Measurements from ENCODE around the gene HK1.

Gene HK1

DNA sequence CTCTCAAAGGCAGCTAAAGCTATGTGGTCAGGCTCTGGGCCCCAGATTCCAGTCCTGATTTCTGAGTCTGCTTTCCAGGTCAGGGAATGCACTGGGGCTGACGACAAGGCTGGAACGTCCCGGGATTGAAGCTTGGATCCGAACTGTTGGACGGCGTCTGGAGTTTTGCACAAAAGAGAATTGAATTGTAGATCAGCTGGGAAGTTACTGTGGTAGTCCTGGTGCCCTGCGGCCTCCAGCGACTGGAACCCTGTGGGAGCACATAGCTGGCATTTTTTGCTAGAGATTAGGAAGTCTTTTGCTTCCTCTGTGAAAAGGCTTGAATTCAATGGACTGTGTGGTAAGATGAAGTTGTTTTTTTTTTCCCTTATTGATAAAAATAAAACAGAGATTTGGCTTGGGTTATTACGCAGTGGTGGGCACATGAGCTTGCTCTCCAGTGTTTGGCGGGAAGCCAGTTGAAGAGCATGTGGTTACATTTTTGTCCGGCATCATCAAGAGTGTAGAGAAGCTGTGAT, at the start of gene HK1:
HK1 (plus strand) TSS at position 51 of the 518 bp plus-strand sequence.
- no peak for DNase-seq (ENCODE audit: low read depth)
- H3K4me3 ChIP-seq (ENCODE audit: low read depth, low read length): no peak within 1 kb of the TSS
- TF ChIP-seq POLR2A (IDR thresholded peaks at IDR 0.05; ENCODE audit: extremely low read depth, insufficient read length): no peak
- TF ChIP-seq, protein P1, sequence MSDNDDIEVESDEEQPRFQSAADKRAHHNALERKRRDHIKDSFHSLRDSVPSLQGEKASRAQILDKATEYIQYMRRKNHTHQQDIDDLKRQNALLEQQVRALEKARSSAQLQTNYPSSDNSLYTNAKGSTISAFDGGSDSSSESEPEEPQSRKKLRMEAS (IDR thresholded peaks at IDR 0.05; ENCODE audit: low read depth, low read length): no peak
- TF ChIP-seq, protein P2, sequence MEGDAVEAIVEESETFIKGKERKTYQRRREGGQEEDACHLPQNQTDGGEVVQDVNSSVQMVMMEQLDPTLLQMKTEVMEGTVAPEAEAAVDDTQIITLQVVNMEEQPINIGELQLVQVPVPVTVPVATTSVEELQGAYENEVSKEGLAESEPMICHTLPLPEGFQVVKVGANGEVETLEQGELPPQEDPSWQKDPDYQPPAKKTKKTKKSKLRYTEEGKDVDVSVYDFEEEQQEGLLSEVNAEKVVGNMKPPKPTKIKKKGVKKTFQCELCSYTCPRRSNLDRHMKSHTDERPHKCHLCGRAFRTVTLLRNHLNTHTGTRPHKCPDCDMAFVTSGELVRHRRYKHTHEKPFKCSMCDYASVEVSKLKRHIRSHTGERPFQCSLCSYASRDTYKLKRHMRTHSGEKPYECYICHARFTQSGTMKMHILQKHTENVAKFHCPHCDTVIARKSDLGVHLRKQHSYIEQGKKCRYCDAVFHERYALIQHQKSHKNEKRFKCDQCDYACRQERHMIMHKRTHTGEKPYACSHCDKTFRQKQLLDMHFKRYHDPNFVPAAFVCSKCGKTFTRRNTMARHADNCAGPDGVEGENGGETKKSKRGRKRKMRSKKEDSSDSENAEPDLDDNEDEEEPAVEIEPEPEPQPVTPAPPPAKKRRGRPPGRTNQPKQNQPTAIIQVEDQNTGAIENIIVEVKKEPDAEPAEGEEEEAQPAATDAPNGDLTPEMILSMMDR (IDR thresholded peaks at IDR 0.05; ENCODE audit: low read depth, low read length): no peak
- TF ChIP-seq MYC (IDR thresholded peaks at IDR 0.05; ENCODE audit: low read depth, low read length): no peak

DNA sequence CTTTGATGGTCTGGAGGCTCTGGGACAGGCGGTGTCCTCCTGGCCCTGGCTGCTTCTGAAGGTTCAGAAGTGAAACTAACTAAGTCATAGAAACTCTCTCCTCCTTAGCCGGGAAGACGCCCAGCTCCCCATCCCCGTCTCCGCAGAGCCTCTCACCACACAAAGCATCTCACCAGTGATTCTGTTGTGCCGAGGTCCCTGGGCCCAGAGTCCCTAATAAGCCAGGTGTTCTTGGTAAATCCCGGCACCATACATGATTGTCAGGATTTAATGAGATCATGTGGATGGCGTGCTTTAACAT, 48.7 kb upstream of the HK1 start:
- H3K4me3 ChIP-seq (ENCODE audit: low read depth, low read length): no peak overlapping the region
- TF ChIP-seq, protein P1 (IDR thresholded peaks at IDR 0.05; ENCODE audit: low read depth, low read length): no peak
- TF ChIP-seq, protein P2 (IDR thresholded peaks at IDR 0.05; ENCODE audit: low read depth, low read length): no peak
- TF ChIP-seq MYC (IDR thresholded peaks at IDR 0.05; ENCODE audit: low read depth, low read length) (no peak), POLR2A (IDR thresholded peaks at IDR 0.05; ENCODE audit: extremely low read depth, insufficient read length) (no peak)
- DNase-seq (ENCODE audit: low read depth): no peak

DNA sequence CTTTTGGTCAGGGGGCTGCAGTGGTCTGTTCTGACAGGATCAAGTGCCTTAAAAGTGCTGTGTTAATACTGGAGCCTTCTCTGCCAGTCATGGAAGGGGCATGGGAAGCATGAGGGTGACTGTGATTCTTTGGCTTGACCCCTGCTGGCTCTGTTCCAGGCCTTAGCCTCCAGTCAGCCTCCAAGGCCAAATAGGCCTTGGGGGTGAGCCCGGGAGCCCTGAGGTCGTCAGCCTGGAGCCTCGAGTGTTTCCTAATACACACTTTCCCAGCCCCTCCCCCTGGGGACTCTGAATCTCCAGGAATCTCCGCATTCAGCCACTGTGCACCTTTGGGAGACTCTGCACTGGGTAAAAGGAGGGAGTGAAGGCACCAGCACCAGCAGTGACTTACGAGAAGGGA, 48.2 kb upstream of the HK1 start:
- TF ChIP-seq MYC (IDR thresholded peaks at IDR 0.05; ENCODE audit: low read depth, low read length): no peak
- no peak for TF ChIP-seq POLR2A (IDR thresholded peaks at IDR 0.05; ENCODE audit: extremely low read depth, insufficient read length)
- TF ChIP-seq, protein P1 (IDR thresholded peaks at IDR 0.05; ENCODE audit: low read depth, low read length): no peak
- TF ChIP-seq, protein P2 (IDR thresholded peaks at IDR 0.05; ENCODE audit: low read depth, low read length): no peak
- no peak for DNase-seq (ENCODE audit: low read depth)
- H3K4me3 ChIP-seq (ENCODE audit: low read depth, low read length): no peak overlapping the region

DNA sequence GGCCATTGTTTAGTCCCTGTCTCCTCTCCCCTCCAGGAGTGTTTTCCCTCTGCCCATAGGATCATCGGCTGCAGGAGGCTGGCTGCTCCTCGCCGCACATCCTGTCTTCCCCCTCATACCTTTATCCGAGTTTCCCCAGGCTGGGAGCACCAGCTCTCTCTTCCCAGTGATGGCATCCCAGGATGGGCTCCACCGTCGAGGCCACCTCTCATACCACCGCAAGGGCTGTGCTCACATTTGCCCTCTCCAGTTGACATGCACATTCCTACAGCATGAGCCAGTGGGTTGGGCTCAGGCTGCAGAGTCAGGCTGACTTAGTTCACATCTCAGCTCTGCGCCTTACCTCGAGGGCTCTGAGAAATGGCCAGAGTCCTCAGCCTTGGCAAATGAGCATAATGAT, 46.0 kb upstream of the HK1 start:
- no peak for DNase-seq (ENCODE audit: low read depth)
- no peak overlapping the region for H3K4me3 ChIP-seq (ENCODE audit: low read depth, low read length)
- no peak for TF ChIP-seq MYC (IDR thresholded peaks at IDR 0.05; ENCODE audit: low read depth, low read length)
- TF ChIP-seq POLR2A (IDR thresholded peaks at IDR 0.05; ENCODE audit: extremely low read depth, insufficient read length): no peak
- TF ChIP-seq, protein P1 (IDR thresholded peaks at IDR 0.05; ENCODE audit: low read depth, low read length): no peak

DNA sequence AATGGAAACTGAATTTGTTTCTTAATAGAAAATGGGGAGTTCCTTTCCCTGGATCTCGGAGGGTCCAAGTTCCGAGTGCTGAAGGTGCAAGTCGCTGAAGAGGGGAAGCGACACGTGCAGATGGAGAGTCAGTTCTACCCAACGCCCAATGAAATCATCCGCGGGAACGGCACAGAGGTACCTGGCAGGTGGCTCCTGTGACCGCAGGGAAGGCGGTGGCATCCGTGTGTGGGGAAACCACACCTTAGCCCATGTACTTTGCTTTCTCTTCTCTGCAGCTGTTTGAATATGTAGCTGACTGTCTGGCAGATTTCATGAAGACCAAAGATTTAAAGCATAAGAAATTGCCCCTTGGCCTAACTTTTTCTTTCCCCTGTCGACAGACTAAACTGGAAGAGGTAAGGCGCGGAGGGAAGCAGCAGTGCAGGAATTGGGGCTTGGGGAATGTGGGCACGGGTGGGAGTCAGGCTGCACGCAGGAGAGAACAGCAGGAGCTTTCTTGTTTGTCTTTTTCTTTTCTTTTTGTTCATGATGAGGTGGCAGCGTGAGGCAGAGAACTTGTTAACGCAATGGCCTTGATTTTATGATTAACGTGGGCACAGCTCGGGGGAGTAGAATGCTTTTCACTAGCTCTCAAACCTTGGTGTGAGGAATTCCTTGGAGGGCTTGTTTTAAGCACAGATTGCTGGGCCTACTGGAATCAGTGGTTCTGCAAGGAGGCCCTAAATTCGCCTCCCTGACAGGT, 45.4 kb upstream of the HK1 start:
- no peak for DNase-seq (ENCODE audit: low read depth)
- H3K4me3 ChIP-seq (ENCODE audit: low read depth, low read length): no peak overlapping the region
- no peak for TF ChIP-seq MYC (IDR thresholded peaks at IDR 0.05; ENCODE audit: low read depth, low read length)
- TF ChIP-seq, protein P2 (IDR thresholded peaks at IDR 0.05; ENCODE audit: low read depth, low read length): no peak
- TF ChIP-seq, protein P1 (IDR thresholded peaks at IDR 0.05; ENCODE audit: low read depth, low read length): no peak
- TF ChIP-seq POLR2A (IDR thresholded peaks at IDR 0.05; ENCODE audit: extremely low read depth, insufficient read length): no peak

DNA sequence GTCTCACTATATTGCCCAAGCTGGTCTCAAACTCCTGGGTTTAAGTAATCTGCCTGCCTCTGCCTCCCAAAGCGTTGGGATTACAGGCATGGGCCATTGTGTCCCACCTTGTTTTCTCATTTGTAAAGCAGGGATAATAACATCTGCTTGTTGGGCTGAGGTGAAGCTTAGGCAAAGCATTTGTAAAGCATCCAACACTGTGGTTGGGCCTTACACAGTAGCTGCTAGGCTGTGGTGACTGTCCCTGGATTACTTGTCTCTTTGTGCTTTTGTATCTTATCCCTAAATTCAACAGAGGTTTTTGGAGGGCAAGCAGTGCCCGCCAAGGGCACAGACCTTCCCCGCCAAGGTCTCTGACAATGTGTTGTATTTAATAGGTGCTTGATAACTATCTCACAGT, 43.8 kb upstream of the HK1 start:
- no peak for DNase-seq (ENCODE audit: low read depth)
- TF ChIP-seq, protein P1 (IDR thresholded peaks at IDR 0.05; ENCODE audit: low read depth, low read length): no peak
- TF ChIP-seq POLR2A (IDR thresholded peaks at IDR 0.05; ENCODE audit: extremely low read depth, insufficient read length): no peak
- TF ChIP-seq, protein P2 (IDR thresholded peaks at IDR 0.05; ENCODE audit: low read depth, low read length): no peak
- no peak for TF ChIP-seq MYC (IDR thresholded peaks at IDR 0.05; ENCODE audit: low read depth, low read length)
- H3K4me3 ChIP-seq (ENCODE audit: low read depth, low read length): no peak overlapping the region

Measured in NB4 (cell line).